ENCODE results near the gene PPP1R14C. TPM values are rescaled to one million over a fixed set of nuclear protein-coding genes. Genes with fewer than 3 reads are reported as not detected.
"Not testable (repeated sequence)": the region's sequence is repeated elsewhere in the genome, so short reads cannot be mapped to it uniquely, and the experiment has no call there.

PPP1R14C gene
- total RNA-seq, 2 donors from 2014 or later, result 1.2 TPM; not detected in 1

DNA sequence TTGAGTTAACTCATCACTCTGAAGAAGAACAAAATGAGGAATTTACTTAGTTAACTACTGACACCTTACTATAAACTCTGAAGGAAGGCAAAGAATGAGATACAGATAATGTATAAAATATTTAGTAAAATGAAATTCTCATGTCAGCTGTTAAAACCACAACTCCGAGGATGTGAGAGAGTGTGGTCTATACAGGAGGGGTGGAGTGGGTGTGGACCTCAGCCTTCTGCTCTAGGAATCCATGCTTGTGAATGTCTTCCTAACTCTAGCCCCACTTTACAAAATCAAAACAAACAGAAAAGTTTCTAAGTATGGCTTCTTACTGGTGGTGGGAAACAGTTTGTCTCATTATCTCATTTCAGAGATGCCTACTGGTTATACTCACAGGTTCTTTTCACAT lies 14.2 kb downstream of the PPP1R14C start:
- intact Hi-C loops (cut with DNase I), result no loop called here
- DNase-seq (ENCODE audit: low spot score), result no peak

DNA sequence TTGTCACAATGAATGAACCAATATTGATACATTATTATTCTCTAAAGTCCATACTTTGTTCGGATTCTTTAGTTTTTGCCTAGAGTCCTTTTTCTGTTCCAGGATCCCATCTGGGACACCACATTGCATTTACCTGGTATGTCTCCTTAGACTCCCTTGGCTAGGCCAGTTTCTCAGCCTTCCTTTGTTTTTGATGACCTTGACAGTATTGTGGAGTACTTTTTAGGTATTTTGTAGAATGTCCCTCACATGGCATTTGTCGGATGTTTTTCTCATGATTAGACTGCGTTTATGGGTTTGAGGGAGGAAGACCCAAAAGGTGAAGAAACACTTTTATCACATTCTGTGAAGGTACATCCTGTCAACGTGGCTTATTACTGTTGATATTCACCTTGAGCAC lies 16.9 kb downstream of the PPP1R14C start:
- no peak for DNase-seq (ENCODE audit: low spot score)
- intact Hi-C loops (cut with DNase I), result no loop called here

DNA sequence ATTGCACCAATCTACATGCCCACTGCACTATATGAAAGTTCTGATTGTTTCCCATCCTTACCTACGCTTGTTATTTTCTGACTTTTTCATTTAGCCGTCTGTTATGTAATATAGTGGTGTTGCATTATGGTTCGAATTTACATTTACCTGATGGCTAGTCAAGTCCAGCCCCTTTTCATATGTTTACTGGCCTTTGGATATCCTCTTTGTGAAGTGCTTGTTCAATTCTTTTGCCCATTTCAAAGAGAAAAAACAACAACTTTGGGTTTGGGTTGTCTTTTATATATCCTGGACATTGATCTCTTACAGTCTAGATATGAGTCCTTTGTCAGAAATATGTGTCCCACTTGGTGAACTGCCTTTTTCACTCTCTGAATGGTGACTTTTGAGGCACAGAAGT lies 21.1 kb downstream of the PPP1R14C start:
- intact Hi-C loops (cut with DNase I), result no loop called here
- DNase-seq (ENCODE audit: low spot score), result no peak

GRCh38 chr6:150165020-150165702 lies 22.3 kb downstream of the PPP1R14C start:
- no peak for DNase-seq (ENCODE audit: low spot score)
- intact Hi-C loops (cut with DNase I), result no loop called here

- intact Hi-C loops (cut with DNase I), result no loop called here
- DNase-seq (ENCODE audit: low spot score), result no peak
Observed at GRCh38 chr6:150167479-150167873, 24.6 kb downstream of the PPP1R14C start.

GRCh38 chr6:150169181-150169580 lies 26.3 kb downstream of the PPP1R14C start:
- no peak for DNase-seq (ENCODE audit: low spot score)
- intact Hi-C loops (cut with DNase I), result no loop called here

GRCh38 chr6:150169609-150170008 lies 26.8 kb downstream of the PPP1R14C start:
- intact Hi-C loops (cut with DNase I), result no loop called here
- no peak for DNase-seq (ENCODE audit: low spot score)

- DNase-seq (ENCODE audit: low spot score), result no peak
- intact Hi-C loops (cut with DNase I), result no loop called here
Observed at GRCh38 chr6:150172929-150173328, 30.1 kb downstream of the PPP1R14C start.

- no peak for DNase-seq (ENCODE audit: low spot score)
- intact Hi-C loops (cut with DNase I), result no loop called here
Observed at GRCh38 chr6:150175586-150176151, 32.8 kb downstream of the PPP1R14C start.

GRCh38 chr6:150176152-150176551 lies 33.3 kb downstream of the PPP1R14C start:
- intact Hi-C loops (cut with DNase I), result no loop called here
- no peak for DNase-seq (ENCODE audit: low spot score)

DNA sequence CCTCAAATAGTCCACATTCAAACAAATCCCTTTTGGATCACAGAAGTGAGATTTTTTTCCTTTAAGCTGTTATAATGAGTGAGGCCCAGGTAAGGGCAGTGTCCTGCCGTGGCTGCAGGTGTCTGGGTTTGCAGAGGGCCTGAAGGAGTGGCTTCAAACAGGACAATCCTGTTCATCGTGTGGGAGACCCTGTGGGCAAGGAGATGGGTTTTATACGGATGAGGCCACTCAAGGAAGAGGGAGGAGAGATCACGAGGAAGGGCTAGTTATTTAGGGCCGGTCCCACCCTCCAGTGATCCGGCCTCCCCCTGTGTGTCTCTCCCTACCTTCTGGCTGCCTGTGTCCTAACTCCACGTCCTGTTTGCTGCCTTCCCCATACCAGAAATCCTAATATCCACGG lies 33.8 kb downstream of the PPP1R14C start:
- no peak for DNase-seq (ENCODE audit: low spot score)
- intact Hi-C loops (cut with DNase I), result no loop called here

DNA sequence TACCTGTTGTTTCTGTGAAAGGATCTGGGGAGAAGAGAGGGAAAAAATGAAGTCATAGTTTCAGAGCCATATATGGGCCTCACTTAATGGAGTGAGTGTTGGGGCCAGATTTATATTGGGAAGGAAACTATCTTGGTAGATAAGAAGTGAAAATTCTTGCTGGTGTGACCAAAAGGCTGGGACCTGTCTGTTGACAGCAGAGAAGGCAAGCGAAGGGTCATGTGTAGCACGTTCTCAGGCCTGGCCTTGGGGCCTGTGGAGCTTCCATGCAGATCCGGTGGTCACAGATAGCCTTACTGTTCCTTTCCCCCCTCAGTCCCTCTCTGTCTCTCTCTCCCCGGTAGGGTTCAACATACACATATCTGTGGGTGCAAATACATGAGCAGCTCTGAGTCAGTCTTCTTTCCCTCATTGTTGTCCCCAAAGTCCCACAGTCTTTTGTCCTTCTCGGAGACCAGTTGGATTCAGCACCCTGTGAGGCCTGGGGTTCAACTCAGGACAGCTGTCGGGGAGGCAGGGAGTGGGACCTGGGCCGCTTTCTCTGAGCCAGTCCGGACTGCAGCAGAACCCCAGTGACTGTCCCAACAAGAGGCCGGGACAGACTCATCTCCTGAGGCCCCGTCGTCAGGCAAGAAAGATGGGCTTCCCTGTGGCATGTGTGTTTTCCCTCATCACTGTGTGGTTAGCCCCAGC lies 34.6 kb downstream of the PPP1R14C start:
- no peak for DNase-seq (ENCODE audit: low spot score)
- intact Hi-C loops (cut with DNase I), result no loop called here

GRCh38 chr6:150177952-150178520 lies 35.2 kb downstream of the PPP1R14C start:
- no peak for DNase-seq (ENCODE audit: low spot score)
- intact Hi-C loops (cut with DNase I), result no loop called here

- intact Hi-C loops (cut with DNase I), result no loop called here
- DNase-seq (ENCODE audit: low spot score), result no peak
Observed at GRCh38 chr6:150179030-150179429, 36.2 kb downstream of the PPP1R14C start.

- intact Hi-C loops (cut with DNase I); DNase-seq (ENCODE audit: low spot score): not testable (repeated sequence)
Observed at GRCh38 chr6:150179907-150180424, 37.1 kb downstream of the PPP1R14C start.

DNA sequence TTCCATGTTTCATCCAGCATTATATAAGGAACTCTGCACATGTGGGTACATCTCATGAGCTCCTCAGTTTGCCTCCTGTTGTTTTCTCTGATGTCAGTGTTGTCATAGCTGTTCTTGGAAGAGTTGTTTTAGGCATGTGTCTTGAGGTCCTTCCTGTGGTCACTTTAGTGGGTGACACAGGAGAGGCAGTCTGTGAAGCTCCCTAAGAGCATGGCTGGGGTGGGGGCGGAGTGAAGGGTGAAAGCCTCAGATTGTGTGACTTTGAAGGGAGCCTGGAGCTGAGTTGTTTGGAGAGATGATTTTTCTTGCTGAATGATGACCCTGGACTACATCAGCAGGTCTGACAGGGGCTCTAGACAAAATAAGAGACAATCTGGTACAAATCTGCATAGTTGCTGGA lies 37.7 kb downstream of the PPP1R14C start:
- intact Hi-C loops (cut with DNase I), result no loop called here
- DNase-seq (ENCODE audit: low spot score), result no peak

DNA sequence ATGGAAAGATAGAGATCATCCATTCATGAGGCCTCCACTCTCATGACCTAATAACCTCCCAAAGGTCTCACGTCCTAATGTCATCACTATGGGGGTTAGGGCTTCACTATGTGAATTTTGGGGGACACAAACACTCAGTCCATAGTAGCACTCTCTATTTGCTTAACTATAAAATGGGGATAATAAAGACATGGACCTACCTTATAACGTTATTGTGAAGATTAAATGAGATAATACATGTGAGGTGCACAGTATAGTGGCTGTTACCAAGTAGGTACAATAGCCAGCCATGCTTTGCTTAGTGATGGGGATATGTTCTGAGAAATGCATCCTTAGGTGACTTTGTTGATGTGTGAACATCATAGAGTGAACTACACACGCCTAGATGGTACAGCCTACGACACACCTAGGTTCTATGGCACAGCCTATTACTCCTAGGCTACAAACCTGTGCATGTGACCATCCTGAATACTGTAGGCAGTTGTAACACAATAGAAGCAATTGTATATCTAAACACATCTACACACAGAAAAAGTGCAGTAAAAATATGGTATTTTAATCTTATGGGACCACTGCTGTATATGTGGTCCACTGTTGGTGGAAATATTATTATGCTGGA lies 39.7 kb downstream of the PPP1R14C start:
- intact Hi-C loops (cut with DNase I), result no loop called here
- DNase-seq (ENCODE audit: low spot score), result no peak

DNA sequence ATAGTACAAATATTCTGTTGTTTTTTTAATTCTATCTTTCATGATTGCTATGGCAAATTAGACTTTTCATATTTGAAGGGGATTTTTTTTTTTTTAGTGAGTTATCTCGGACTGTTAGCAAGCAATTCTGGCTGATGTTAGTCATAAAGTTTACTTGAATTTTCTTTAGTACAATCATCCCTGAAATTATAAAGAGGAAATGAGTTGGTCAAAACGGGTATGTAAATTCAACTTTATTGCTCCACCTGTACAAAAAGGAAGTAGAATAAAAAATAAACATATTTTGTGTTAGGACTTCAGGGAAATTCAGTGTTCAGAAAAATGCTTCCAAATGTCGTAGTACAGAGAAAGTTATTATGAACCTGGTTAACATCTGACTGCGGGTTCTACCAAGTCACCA lies 40.3 kb downstream of the PPP1R14C start:
- no peak for DNase-seq (ENCODE audit: low spot score)
- intact Hi-C loops (cut with DNase I), result no loop called here

DNA sequence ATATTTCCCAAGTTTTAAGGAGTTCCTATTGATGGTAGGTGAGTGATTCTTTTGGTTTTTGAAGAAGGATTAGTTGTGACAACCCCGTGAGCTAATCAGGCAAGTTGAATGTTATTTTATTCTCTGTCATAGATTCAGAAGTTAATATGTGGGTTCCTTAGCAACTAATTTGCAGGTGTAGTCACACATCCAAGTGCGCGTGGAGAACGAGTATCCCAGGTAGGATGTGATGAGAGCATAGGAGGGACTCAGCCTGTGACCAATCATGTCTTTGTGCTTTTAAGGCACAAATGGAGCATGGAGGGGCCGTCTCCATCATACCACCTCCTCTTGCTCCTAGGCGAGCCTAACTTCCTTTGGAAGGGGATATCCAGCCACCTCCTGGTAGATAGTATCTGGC lies 41.1 kb downstream of the PPP1R14C start:
- intact Hi-C loops (cut with DNase I), result no loop called here
- no peak for DNase-seq (ENCODE audit: low spot score)

Data from posterior vena cava (tissue), 2 donors.